ENCODE data around the gene HNRNPA1L2.
"Not testable (repeated sequence)": the region's sequence is repeated elsewhere in the genome, so short reads cannot be mapped to it uniquely, and the experiment has no call there.

Gene HNRNPA1L2

GRCh38 chr13:52650731-52651130 is 8.5 kb downstream of the HNRNPA1L2 start:
- no peak for DNase-seq

DNA sequence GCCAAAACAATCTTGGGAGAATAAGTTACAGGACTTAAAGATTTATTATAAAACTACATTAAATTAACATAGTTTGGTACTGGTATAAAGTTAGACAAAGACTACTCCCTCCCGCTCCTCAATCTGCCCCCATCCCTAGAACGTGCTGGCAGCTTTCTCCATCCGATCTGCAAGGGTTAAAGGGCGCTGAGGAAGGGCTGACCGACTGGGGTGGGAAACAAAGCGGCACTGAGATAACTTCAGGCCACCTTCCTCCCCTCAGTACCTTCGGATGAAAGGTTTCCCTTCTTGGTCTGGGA is 9.6 kb downstream of the HNRNPA1L2 start:
- no peak for DNase-seq

DNA sequence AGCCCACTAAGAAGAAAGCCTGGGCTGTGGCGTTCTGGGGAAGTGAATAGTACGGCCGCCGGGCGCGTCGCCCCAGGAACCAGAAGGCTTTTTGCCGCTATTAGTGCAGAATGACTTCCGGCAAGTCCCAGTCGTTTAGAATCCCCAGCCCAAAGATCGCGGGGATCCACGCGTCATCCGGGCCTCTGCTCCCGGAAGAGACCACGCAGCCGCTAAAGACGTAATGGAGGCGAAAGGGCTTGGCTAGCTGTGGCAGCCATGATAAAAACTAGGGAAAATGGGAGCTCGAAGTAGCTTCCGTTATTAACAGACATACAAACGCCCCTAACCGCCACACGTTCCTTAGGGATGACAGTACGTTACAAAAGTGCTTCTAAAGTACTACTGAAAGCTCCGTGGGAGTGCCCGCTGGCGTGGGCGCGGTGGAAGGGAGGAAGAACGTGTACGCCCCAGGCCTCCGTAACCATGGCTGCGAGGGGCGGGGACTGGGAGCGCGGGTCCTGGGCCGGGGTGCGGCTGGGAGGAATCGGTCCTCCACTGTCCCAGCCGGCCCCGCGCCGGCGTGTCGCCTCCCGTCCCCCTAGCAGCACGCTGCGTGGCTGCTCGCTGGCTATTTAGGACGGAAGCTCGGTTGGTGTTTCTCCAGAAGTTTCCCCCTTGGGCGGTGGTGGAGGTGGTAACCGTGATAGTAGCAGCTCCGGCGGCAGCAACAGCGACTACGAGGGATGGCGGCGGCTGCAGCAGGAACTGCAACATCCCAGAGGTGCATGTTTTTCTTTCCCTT is 10.2 kb downstream of the HNRNPA1L2 start, which contains the start of gene SUGT1:
Gene SUGT1, plus strand, starts transcription at position 641 of the 784 bp plus-strand sequence. Its CDS starts 85 bp downstream, at position 726.
- peak; percentile 99 for DNase-seq

DNA sequence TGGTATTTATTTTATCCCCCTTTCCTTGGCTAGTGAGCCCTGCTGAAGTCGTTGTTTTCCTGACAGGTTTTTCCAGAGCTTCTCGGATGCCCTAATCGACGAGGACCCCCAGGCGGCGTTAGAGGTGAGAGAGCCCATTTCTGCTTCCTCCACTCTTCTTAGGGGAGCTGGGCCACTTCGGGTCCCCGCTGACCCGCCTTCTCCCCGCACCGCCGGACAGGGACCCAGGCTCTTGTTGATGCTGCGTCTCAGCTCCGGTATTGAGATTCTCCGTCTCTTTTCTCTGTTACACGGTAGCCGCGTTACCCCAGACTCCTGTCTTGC is 10.7 kb downstream of the HNRNPA1L2 start:
- DNase-seq = no peak

DNA sequence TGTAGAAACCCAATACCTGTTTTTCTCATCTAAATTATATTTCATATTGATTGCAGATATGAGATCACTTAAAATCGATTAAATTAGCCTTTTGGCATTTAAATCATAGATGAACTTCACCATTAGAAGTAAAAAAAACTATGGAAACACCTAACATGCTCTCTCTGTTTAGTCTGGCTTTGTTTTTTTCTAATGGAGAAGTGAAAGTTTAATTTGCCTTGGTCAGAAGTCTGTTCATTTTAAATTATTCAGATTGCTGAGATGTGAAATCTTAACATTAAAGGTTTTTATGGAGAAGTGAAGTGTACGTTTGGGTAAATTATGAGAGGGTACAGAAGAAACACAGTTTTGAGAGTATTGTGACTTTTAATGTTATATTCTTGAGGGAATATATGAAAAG is 17.1 kb downstream of the HNRNPA1L2 start:
- DNase-seq = no peak

DNA sequence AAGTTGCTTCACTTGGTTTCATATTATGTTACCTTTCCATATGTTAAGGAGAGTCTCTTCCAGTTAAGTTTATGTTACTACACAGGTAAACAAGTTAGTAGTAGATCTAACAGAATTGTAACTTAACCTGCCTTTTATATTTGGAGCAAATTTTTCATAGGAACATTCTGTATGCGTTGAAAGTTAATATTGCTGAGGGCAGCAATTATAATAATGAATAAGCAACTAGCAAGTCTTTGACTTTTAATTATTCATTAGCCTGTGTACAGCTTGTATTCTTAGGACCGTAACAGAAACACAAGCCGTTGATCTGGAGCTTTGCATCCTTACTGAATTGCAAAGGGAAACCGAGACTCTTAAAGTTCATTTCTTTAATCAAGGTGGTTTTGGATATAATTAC is 22.0 kb downstream of the HNRNPA1L2 start:
- no peak for DNase-seq

DNA sequence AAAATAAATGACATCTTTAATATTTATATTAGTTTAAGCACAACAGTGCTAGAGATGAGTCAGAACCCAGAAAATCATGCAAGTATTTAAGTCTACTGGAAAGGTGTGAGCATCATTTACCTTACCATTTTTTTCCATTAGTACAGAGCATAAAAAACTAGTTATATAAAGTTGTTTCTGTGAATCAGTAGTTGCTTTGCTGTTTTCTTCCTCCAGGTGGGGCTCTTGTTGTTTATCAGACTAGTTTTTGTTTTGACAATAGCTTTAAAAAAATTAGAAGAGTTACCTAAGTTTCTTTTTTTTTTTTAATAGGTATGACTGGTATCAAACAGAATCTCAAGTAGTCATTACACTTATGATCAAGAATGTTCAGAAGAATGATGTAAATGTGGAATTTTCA is 23.1 kb downstream of the HNRNPA1L2 start:
- peak; percentile 62 for DNase-seq

- peak; percentile 24 for DNase-seq
Observed at GRCh38 chr13:52669677-52670076, 27.4 kb downstream of the HNRNPA1L2 start.

DNA sequence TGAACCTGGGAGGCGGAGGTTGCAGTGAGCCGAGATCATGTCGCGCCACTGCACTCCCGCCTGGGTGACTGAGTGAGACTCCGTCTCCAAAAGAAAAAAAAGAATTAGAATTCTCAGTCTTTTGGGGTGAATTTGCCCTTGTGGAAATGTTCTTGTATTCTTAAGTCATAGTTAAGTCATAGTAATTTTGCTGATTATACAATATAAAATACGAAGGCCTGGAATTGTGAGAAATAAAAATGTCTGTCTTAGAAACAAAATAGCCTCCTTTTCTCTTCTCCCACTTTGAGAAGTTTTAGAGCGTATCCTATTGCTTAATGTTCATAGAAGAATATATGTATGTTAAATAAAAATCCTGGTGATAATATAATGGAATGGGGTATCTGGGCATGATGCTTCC is 28.5 kb downstream of the HNRNPA1L2 start:
- DNase-seq = no peak

GRCh38 chr13:52673465-52673864 is 31.2 kb downstream of the HNRNPA1L2 start:
- no peak for DNase-seq

DNA sequence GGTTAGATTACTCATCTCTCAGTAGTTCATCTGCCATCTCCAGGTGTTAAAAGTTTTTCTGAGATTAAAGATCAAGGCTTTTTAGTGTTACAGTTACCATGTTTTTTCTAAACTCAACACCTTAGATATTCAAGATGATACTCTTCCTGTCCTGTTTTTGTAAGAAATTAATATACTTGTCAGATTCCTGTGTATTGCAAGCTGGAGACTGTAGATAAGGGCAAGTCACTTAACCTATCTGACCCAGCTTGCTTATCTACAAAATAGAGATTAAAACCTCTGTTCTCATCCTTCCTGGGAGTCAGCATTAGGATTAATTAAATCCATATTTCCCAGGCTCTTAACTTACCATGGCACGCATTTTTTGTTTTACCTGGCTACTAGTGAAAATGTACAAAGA is 35.6 kb downstream of the HNRNPA1L2 start:
- no peak for DNase-seq

- not testable (repeated sequence) for DNase-seq
Observed at GRCh38 chr13:52685806-52686205, 43.6 kb downstream of the HNRNPA1L2 start.

GRCh38 chr13:52686376-52686775 is 44.1 kb downstream of the HNRNPA1L2 start:
- no peak for DNase-seq

Measured in OCI-M1 (cell line).